GM19025 (cell line): ENCODE data around the gene CACNA1F.

ENCODE experiments used
- ATAC-seq: cut with Tn5 transposase; IDR thresholded peaks from one replicate; pipeline ENCODE4 v1.9.1; 2021; ENCODE audit warnings: mild to moderate bottlenecking, low read depth, moderate library complexity; ENCODE audit not compliant: unreplicated experiment

The CACNA1F gene

GRCh38 chrX:49257846-49258748 is 25.0 kb upstream of the CACNA1F start:
- no peak for ATAC-seq

- no peak for ATAC-seq
Observed at GRCh38 chrX:49257074-49257790, 24.1 kb upstream of the CACNA1F start.

- ATAC-seq, result no peak
Observed at GRCh38 chrX:49256268-49256995, 23.3 kb upstream of the CACNA1F start.

GRCh38 chrX:49254639-49255038 is 21.5 kb upstream of the CACNA1F start:
- ATAC-seq, result no peak

- no peak for ATAC-seq
Observed at GRCh38 chrX:49251325-49251724, 18.2 kb upstream of the CACNA1F start.

- ATAC-seq, result no peak
Observed at GRCh38 chrX:49250578-49250977, 17.4 kb upstream of the CACNA1F start.

GRCh38 chrX:49250066-49250465 is 16.9 kb upstream of the CACNA1F start:
- no peak for ATAC-seq

GRCh38 chrX:49249616-49250015 is 16.5 kb upstream of the CACNA1F start:
- no peak for ATAC-seq

GRCh38 chrX:49249071-49249470 is 15.9 kb upstream of the CACNA1F start:
- ATAC-seq, result no peak

GRCh38 chrX:49247916-49248811 is 15.0 kb upstream of the CACNA1F start:
- ATAC-seq, result no peak

GRCh38 chrX:49247346-49247745 is 14.2 kb upstream of the CACNA1F start:
- no peak for ATAC-seq

GRCh38 chrX:49246541-49246940 is 13.4 kb upstream of the CACNA1F start:
- ATAC-seq, result no peak

- ATAC-seq, result no peak
Observed at GRCh38 chrX:49244207-49244606, 11.1 kb upstream of the CACNA1F start.

GRCh38 chrX:49243166-49243565 is 10.0 kb upstream of the CACNA1F start:
- ATAC-seq, result no peak

- ATAC-seq, result no peak
Observed at GRCh38 chrX:49242545-49243066, 9.5 kb upstream of the CACNA1F start.

GRCh38 chrX:49238735-49239134 is 5.6 kb upstream of the CACNA1F start:
- ATAC-seq, result no peak

GRCh38 chrX:49237060-49237459 is 3.9 kb upstream of the CACNA1F start:
- ATAC-seq, result no peak

- no peak for ATAC-seq
Observed at GRCh38 chrX:49233887-49234555, 881 bp upstream of the CACNA1F start.

- no peak for ATAC-seq
Observed at GRCh38 chrX:49232525-49232924, 615 bp downstream of the CACNA1F start.
